Esophagus muscularis mucosa (tissue), 4 donors: ENCODE results near the gene ZBTB47. TPM values are rescaled to one million over a fixed set of nuclear protein-coding genes. Genes with fewer than 3 reads are reported as not detected.

ENCODE experiments used
- DNase-seq: peaks from one replicate; pipeline ENCODE4 v3.0.0-alpha.2; 2017; ENCODE audit errors: extremely low spot score
- H3K27ac ChIP-seq, 4 donors: fragments of 200-600 bp; sonication (generic); replicated peaks in 1 of 4; 1 replicate in 3 of 4; 2 replicates in 1 of 4; pipeline ENCODE4 v1.5.1; 2016 to 2019; ENCODE audit warnings: mild to moderate bottlenecking in 1 of 4
- H3K27me3 ChIP-seq, 4 donors: fragments of 200-600 bp; sonication (generic); one replicate each; pipeline versions ENCODE4 v1.5.1 to v1.6.0; 2016 to 2019
- H3K36me3 ChIP-seq, 4 donors: fragments of 200-600 bp; sonication (generic); one replicate each; pipeline ENCODE4 v1.5.1; 2016 to 2019
- H3K4me1 ChIP-seq, 4 donors: fragments of 200-600 bp; sonication (generic); one replicate each; pipeline ENCODE4 v1.5.1; 2016 to 2019
- H3K4me3 ChIP-seq, 4 donors: fragments of 200-600 bp; sonication (generic); 1 replicate in 2 of 4; 2 replicates in 2 of 4; pipeline ENCODE4 v1.5.1; 2016 to 2019; ENCODE audit warnings: mild to moderate bottlenecking in 4 of 4, moderate library complexity in 1 of 4
- H3K9me3 ChIP-seq, 4 donors: fragments of 200-600 bp; sonication (generic); 1 replicate in 3 of 4; 2 replicates in 1 of 4; pipeline ENCODE4 v1.5.1; 2016 to 2019
- EP300 ChIP-seq: sonication (generic); formaldehyde crosslinking; IDR thresholded peaks from one replicate; pipeline ENCODE4 v1.6.1; 2017; ENCODE audit warnings: antibody characterized with exemption
- POLR2A ChIP-seq: fragments of 450-650 bp; IDR thresholded peaks from one replicate; pipeline ENCODE4 v1.6.1; 2017; ENCODE audit warnings: antibody characterized with exemption, moderate library complexity, mild to moderate bottlenecking, low read depth
- POLR2AphosphoS5 ChIP-seq, 2 donors: sonication (generic); formaldehyde crosslinking; IDR thresholded peaks; one replicate each; pipeline ENCODE4 v1.6.1; 2017; ENCODE audit warnings: antibody characterized with exemption in 2 of 2
- WGBS: methylation state at CpG from one replicate; pipeline ENCODE4 v1.1.5; 2018; 5-methylcytosine and 5-hydroxymethylcytosine counted together
- intact Hi-C: fragments of 100-400 bp; cut with DNase I; formaldehyde crosslinking; loops from one replicate; pipeline ENCODE4 v1.15.1; 2023
- total RNA-seq, 4 donors: library from RNA; depleted of rRNA; stranded (reverse); fragments of >200 nt; gene quantifications; one replicate each; pipeline versions ENCODE4 v1.1.0 to v1.2.1, GENCODE V29; 2016
- TF ChIP-seq, protein P1 (sequence below), 3 experiments: fragments of 200-600 bp in 2 of 3; fragments of 450-650 bp in 1 of 3; sonication (generic) in 2 of 3; IDR thresholded peaks; one replicate each; pipeline ENCODE4 v1.5.1; 2017 to 2019; ENCODE audit warnings: antibody characterized with exemption in 3 of 3, mild to moderate bottlenecking in 2 of 3, moderate library complexity in 1 of 3

ZBTB47 gene
- total RNA-seq, 4 donors from 2014 or later, result 75.4 to 137 (median 95.7) TPM

DNA sequence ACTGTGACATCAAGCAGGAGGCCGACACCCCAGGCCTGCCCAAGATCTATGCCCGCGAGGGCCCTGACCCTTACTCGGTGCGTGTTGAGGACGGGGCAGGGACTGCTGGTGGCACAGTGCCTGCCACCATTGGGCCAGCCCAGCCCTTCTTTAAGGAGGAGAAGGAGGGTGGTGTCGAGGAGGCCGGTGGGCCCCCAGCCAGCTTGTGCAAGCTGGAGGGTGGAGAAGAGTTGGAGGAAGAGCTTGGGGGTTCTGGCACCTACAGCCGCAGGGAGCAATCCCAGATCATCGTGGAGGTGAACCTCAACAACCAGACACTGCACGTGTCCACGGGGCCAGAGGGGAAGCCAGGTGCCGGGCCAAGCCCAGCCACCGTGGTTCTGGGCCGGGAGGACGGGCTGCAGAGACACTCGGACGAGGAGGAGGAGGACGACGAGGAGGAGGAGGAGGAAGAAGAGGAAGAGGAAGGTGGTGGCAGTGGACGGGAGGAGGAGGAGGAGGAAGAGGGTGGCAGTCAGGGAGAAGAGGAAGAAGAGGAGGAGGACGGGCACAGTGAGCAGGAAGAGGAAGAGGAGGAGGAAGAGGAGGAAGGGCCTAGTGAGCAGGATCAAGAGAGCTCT lies 5.4 kb downstream of the ZBTB47 start:
- Histone ChIP-seq H3K27ac (peak overlapping the region in 3 of 4 donors; percentile 41 to 48 (median 46)), H3K36me3 (peaks cover 5 to 35% (median 23%) of the 10 kb centered on the region in 4 donors), H3K4me3 (no peak overlapping the region), H3K4me1 (peaks cover 33 to 63% (median 52%) of the 10 kb centered on the region in 4 donors), H3K9me3 (no peaks in the 10 kb centered on the region), H3K27me3 (no peaks in the 10 kb centered on the region)
- WGBS, result 73% methylated on average over 19 of the region's 22 CpGs
- DNase-seq, result peak; percentile 91
- no peak for TF ChIP-seq POLR2AphosphoS5 (IDR thresholded peaks at IDR 0.05)
- TF ChIP-seq EP300, result no peak
- TF ChIP-seq, protein P1, sequence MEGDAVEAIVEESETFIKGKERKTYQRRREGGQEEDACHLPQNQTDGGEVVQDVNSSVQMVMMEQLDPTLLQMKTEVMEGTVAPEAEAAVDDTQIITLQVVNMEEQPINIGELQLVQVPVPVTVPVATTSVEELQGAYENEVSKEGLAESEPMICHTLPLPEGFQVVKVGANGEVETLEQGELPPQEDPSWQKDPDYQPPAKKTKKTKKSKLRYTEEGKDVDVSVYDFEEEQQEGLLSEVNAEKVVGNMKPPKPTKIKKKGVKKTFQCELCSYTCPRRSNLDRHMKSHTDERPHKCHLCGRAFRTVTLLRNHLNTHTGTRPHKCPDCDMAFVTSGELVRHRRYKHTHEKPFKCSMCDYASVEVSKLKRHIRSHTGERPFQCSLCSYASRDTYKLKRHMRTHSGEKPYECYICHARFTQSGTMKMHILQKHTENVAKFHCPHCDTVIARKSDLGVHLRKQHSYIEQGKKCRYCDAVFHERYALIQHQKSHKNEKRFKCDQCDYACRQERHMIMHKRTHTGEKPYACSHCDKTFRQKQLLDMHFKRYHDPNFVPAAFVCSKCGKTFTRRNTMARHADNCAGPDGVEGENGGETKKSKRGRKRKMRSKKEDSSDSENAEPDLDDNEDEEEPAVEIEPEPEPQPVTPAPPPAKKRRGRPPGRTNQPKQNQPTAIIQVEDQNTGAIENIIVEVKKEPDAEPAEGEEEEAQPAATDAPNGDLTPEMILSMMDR (IDR thresholded peaks at IDR 0.05), result no peak
- TF ChIP-seq POLR2A, result no peak
- intact Hi-C loops, result no loop called here

DNA sequence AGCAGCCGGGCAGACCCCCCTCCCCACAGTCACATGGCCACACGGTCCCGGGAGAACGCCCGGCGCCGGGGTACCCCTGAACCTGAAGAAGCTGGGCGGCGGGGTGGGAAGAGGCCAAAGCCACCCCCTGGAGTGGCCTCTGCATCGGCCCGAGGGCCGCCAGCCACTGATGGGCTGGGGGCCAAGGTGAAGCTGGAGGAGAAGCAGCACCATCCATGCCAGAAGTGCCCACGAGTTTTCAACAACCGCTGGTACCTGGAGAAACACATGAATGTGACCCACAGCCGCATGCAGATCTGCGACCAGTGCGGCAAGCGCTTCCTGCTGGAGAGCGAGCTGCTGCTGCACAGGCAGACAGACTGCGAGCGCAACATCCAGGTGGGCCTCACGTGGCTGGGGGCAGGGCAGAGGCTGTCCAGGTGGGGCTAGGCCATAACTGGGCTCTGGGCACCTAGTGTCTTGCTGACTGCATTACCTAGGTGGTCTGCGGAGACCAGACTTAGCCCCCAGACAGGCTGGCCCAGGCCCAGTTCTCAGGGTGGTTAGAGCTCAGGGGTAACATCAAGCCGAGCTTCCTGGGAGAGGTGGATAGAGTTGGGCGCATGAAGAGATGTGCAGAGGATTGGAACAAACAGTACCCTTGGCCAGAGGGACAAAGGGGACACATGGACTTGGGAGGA lies 6.1 kb downstream of the ZBTB47 start:
- peak overlapping the region; percentile 17 to 48 (median 44) for H3K27ac ChIP-seq
- peaks cover 5 to 35% (median 25%) of the 10 kb centered on the region in 4 donors for H3K36me3 ChIP-seq
- no peak for TF ChIP-seq POLR2A
- TF ChIP-seq, protein P1 (IDR thresholded peaks at IDR 0.05), result no peak
- intact Hi-C loops, result no loop called here
- peaks cover 33 to 70% (median 52%) of the 10 kb centered on the region in 4 donors for H3K4me1 ChIP-seq
- H3K9me3 ChIP-seq, result no peaks in the 10 kb centered on the region
- no peaks in the 10 kb centered on the region for H3K27me3 ChIP-seq
- peak; percentile 86 for DNase-seq
- no peak overlapping the region for H3K4me3 ChIP-seq
- 69% methylated on average over 24 of the region's 25 CpGs for WGBS

DNA sequence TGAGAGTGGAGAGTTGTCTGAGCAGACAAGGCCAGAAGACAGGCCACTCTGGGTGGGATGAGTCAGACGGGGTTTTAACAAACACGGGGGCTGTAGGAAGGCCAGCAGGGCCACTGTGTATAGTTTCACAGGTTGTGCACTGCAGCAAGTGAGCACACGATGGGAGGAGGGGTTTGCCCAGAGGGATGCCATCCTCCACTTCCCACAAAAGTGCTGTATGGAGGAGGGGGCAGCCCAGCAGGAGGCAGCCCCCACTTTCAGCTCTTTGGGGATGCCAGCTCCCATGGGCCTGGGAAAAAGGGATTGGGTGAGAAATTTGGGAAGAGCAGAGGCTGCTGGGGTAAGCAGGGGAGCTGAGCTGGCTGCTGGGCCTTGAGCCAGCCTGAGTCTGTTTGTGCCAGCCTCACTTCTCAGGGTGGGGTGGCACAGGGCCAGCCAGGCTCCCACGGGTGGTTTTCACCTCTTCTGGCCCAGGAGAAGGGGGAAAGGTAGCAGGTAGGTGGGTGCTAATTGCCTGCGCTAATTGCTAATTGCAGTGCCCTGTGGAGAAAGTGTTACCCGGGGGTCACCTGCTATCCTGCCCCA lies 6.7 kb downstream of the ZBTB47 start:
- WGBS, result 54% methylated on average over 6 of the region's 6 CpGs
- intact Hi-C loops, result no loop called here

DNA sequence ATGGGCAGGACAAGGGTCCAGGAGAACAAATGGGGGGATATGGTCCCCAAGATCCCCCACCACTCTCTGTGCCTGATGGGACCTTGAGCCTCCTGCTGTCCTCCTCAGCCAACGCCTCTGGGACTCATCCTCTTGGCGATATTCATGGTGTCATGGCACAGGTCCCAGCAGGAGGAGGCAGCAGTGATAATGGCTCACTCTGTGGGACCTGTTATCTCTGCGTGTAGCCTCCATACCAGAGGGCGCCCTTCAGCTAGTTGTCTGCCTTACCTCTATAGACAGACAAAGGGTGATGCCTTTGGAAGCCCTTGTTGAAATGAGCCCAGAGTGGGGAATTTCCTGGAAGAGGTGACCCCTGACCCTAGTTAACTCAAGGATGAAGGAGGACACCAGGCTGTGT lies 7.4 kb downstream of the ZBTB47 start:
- intact Hi-C loops, result no loop called here
- 62% methylated on average over 4 of the region's 4 CpGs for WGBS
- H3K27ac ChIP-seq, result no peak overlapping the region
- peaks cover 26 to 66% (median 41%) of the 10 kb centered on the region in 4 donors for H3K4me1 ChIP-seq
- H3K27me3 ChIP-seq, result no peaks in the 10 kb centered on the region
- TF ChIP-seq POLR2AphosphoS5 (IDR thresholded peaks at IDR 0.05) (no peak), POLR2A (no peak), EP300 (no peak)
- TF ChIP-seq, protein P1 (IDR thresholded peaks at IDR 0.05), result no peak
- DNase-seq, result no peak
- no peak overlapping the region for H3K4me3 ChIP-seq
- no peaks in the 10 kb centered on the region for H3K9me3 ChIP-seq
- peaks cover 5 to 35% (median 25%) of the 10 kb centered on the region in 4 donors for H3K36me3 ChIP-seq

More for the DNA sequence above, 6.7 kb downstream of the ZBTB47 start:
- TF ChIP-seq EP300, result no peak
- TF ChIP-seq, protein P1 (IDR thresholded peaks at IDR 0.05), result no peak
- no peak for TF ChIP-seq POLR2AphosphoS5 (IDR thresholded peaks at IDR 0.05)
- TF ChIP-seq POLR2A, result no peak
- Histone ChIP-seq H3K27me3 (no peaks in the 10 kb centered on the region), H3K4me1 (peaks cover 29 to 67% (median 46%) of the 10 kb centered on the region in 4 donors), H3K27ac (peak overlapping the region in 3 of 4 donors; percentile 17 to 46 (median 41)), H3K4me3 (no peak overlapping the region), H3K36me3 (peaks cover 5 to 35% (median 25%) of the 10 kb centered on the region in 4 donors), H3K9me3 (no peaks in the 10 kb centered on the region)
- DNase-seq, result no peak
